ENCODE data around the gene CHCHD6.
A peak's percentile ranks its signal among the peaks of the same experiment; 100 is the strongest.

The CHCHD6 gene

DNA sequence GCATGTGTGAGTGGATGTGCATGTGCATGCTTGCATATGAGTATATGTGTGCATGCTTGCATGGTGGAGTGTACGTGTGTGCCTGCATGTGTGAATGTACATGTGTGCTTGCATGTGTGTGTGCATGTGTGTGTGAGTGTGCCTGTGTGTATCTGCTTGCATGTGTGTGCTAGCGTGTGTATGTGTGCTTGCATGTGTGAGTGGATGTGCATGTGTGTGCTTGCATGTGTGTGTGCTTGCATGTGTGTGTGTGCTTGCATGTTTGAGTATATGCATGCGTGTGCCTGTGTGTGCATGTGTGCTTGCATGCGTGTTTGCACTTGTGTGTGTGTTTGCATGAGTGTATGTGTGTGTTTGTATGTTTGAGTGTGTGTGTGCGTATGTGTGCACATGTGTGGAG lies 274.3 kb downstream of the CHCHD6 start:
- no peak overlapping the region for H3K4me3 ChIP-seq (ENCODE audit: low read depth, low read length)
- TF ChIP-seq, protein P1, sequence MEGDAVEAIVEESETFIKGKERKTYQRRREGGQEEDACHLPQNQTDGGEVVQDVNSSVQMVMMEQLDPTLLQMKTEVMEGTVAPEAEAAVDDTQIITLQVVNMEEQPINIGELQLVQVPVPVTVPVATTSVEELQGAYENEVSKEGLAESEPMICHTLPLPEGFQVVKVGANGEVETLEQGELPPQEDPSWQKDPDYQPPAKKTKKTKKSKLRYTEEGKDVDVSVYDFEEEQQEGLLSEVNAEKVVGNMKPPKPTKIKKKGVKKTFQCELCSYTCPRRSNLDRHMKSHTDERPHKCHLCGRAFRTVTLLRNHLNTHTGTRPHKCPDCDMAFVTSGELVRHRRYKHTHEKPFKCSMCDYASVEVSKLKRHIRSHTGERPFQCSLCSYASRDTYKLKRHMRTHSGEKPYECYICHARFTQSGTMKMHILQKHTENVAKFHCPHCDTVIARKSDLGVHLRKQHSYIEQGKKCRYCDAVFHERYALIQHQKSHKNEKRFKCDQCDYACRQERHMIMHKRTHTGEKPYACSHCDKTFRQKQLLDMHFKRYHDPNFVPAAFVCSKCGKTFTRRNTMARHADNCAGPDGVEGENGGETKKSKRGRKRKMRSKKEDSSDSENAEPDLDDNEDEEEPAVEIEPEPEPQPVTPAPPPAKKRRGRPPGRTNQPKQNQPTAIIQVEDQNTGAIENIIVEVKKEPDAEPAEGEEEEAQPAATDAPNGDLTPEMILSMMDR (IDR thresholded peaks at IDR 0.05; ENCODE audit: borderline replicate concordance, insufficient read depth, low read depth, low read length), result no peak

GRCh38 chr3:126979046-126979628 lies 275.1 kb downstream of the CHCHD6 start:
- H3K4me3 ChIP-seq (ENCODE audit: low read depth, low read length), result no peak overlapping the region
- TF ChIP-seq, protein P1 (IDR thresholded peaks at IDR 0.05; ENCODE audit: borderline replicate concordance, insufficient read depth, low read depth, low read length), result no peak

DNA sequence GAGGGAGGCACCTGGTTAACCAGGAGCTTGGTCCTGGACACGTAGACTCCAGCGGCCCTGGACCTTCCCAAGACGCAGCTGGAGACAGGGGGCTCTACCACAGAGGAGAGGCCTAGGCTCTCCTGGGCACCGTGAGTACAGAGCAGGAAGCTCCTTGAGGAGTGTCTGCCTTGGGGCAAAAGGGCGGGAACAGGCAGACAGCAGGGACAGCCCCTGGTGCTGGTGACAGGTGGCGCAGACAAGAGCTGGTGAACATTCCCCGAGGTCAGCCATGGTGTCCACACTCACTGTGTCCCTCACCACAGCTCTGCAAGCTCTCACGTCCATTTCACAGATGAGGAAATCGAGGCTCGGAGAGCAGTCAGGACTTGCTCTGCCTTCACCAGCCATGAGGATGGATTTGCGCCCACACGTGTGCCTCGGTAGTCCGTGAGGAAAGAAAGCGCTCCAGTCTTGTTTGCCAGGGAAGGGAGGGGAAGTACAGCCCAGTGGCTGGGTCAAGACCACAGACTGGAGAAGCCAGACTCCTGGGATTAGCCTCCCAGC lies 276.3 kb downstream of the CHCHD6 start:
- no peak overlapping the region for H3K4me3 ChIP-seq (ENCODE audit: low read depth, low read length)
- TF ChIP-seq, protein P1 (IDR thresholded peaks at IDR 0.05; ENCODE audit: borderline replicate concordance, insufficient read depth, low read depth, low read length), result no peak

- TF ChIP-seq, protein P1 (IDR thresholded peaks at IDR 0.05; ENCODE audit: borderline replicate concordance, insufficient read depth, low read depth, low read length), result no peak
- peak overlapping the region; percentile 55 for H3K4me3 ChIP-seq (ENCODE audit: low read depth, low read length)
Measured at GRCh38 chr3:126982126-126982470, 278.1 kb downstream of the CHCHD6 start.

DNA sequence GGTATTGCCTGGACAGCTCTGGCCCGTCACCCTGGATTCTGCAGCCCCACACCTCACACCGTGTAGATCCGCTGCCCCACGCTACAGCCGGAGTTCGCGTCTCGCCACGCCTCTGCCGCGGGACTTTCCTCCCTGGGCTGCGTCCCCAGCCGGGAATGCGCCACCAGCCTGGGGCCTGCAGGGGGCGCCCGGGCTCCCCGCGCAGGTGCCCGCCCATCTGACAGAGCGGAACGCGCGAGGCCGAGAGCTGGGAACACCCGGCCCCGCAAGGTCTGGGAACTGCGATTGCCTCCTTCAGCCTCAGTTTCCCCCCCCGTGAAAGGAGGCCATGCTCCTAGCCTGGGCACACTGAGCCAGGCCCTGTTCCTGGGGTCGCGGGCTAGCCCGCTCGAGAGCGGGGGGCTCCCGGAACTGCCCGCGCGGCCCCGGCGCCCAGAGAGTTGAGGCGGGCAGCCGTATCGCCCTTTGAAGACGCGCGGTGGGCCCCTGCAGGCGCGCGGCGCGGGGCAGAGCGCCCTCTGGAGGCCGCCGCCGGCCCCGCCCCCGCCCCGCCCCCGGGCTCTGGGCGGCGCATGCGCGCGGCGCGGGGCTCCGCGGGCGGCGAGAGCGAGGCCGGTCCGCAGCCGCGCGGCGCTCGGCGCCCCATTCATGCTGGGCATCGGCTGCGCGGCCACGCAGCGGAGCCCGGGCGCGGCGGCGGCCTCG lies 278.6 kb downstream of the CHCHD6 start, which contains the start of gene PLXNA1:
PLXNA1 (plus strand) TSS at position 645 of the 705 bp plus-strand sequence. CDS start 5,479 bp downstream, outside the sequence.
- peak within 1 kb of the TSS; percentile 55 for H3K4me3 ChIP-seq (ENCODE audit: low read depth, low read length)
- TF ChIP-seq, protein P1 (IDR thresholded peaks at IDR 0.05; ENCODE audit: borderline replicate concordance, insufficient read depth, low read depth, low read length), result peak; percentile 94

DNA sequence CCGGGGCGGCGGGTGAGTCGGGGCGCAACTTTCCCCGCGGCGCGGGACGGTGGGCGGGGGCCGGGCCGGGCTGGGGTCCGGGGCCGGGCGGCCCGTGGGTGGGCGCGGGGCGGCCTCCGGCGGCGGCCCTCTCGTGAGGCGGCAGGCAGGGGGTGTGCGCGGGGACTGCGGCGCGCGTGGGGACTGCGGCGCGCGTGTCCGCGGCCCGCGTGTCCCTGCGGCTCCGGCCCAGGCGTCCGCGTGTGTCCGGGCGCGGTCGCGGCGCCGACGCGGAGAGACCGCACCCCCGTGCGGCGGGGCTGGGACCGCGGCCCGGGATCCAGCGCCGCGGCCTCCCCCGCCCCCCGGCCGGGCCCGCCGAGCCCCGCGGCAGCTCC lies 279.2 kb downstream of the CHCHD6 start:
- TF ChIP-seq, protein P1 (IDR thresholded peaks at IDR 0.05; ENCODE audit: borderline replicate concordance, insufficient read depth, low read depth, low read length), result no peak
- H3K4me3 ChIP-seq (ENCODE audit: low read depth, low read length), result peak overlapping the region; percentile 27
